SHP77 treated with DMSO at 0.1 percent for 48 hours (cell line): ENCODE measurements around the gene SPTBN1.

Source experiments
- DNase-seq: peaks from one replicate; lab custom pipeline; 2025; lab: John Stamatoyannopoulos, UW

Gene SPTBN1

DNA sequence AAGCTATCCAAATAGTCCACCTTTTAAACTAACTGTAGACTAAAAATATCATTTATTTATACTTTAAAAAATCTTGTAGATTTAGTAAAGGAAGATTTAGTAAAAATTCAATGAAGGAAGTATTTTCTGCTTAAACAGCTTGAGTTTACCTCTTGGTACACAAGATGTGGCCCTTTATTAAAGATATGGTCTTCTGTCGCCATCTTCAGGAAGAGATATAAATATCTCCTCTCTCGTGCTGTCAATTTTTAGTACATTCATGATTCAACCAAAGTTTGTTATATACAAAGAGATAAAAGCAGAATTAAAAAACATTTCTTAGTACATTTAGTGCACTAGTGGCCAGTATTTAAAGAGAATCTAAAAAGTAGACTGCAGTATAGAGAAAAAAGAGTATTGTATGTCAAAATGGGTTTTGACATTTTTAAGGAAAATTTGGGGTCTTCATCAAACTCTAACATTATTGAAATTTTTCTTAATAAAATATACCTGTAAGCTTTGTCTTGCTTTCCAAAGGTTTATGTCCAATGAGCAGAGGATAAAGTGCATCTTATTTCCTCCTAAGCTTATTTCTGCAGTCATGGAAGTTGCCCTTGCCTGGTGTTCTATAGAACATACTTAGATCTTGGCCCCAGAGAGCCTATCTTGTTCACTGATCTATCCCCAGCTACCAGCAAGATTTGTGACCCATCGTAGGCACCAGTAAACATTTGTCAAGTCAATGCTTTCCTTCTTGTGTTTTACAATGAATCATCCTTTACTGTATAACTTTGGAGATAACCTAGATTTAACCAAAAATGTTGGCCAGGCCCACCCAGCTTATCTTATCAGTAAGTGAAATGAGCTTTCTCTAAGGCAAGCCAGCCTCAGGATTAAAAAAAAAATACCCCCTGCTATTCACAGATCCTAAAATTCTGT is 248.8 kb downstream of the SPTBN1 start:
- DNase-seq, result peak; percentile 85

DNA sequence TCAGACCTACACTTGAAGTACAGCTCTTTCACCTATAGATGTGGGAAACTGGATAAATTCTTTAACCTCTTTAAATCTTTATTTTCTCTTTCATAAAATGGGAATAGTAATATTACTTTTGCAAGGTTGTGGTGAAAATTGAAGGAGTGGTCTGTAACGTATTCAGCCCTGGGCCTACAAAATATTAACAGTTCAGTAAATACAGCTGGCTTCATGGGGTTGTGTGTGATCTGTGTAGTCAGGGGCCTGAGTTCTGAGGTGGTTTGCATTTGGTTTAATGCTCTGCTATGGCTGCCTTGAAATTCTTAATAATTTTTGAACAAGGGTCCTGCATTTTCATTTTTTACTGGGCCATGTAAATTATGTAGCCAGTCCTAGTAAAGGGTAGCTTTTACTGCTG is 250.5 kb downstream of the SPTBN1 start:
- no peak for DNase-seq

DNA sequence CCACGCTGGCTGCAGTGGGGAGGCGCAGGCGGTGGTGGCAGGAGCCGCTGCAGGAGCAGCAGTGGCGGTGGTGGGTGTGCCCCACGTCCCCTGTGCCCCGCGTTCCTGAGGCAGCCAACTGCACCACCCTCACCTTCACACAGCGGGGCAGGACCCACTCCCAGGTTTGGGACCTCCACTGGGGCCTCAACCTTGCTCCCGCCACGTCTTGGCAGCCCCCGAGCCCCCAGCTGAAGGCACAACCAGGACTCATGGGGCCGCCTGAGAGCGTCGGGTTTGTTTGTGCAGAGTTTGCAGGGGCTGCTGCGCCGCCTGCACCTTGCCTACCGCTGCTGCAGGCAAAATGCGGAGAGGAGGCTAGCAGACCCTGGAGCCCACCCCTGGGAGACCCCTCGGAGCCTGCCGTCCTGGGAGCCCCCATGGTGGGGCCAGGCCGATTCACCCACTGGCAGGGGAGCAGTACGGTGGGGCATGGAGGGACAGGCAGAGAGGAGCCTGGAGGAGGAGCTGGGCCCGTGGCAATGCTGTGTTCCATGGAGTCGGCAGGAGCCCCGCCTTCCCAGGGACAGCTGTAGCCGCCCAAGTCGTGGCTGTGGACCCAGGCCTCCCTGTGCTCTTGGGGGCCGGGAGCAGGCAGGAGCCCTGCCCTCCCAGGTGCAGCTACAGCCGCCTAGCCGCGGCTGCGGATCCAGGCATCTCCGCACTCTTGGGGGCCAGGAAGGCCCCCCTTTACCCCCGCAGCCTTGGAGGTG is 252.6 kb downstream of the SPTBN1 start:
- no peak for DNase-seq

DNA sequence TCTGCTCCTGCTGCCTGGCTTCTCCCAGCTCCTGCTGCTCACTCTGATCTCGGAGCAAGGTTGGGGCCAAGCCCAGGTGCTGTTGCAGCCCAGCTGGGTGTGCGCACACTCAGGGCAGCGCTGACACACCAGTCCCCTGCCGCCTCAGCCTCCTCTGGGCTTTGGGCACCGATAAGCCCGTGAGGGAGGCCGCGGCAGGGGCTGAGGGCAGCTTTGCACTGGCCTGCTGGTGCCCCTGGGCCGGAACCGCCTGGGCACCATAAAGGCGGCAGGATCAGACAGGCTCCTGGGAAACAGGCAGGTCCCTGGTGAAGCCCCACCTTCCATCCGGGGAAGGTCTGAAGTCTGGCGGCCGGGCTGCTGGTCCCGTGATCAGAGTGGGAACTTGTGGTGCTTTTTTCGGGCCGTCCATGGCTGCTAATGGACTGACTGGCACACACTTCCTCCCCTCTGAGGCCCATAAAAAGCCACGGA is 253.2 kb downstream of the SPTBN1 start:
- DNase-seq, result no peak

DNA sequence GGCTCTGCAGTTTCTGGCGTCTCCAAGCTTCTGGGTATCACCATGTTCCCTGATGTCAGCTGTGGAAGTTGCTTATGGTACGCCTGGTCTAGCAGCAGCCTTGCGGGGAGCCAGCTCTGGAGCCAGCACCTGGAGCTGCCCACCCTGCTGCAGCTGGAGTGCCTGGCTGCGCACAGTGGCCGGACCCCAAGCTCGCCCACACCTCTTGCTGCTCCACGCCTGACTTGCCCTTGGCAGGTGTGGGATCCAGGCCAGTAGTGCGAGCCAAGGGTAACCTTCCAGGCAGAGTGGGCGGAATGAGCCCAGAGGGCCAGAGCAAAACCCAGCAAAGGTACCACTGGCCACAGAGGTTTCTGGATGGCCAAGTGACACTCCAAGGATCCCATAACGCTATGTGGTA is 254.1 kb downstream of the SPTBN1 start:
- no peak for DNase-seq

DNA sequence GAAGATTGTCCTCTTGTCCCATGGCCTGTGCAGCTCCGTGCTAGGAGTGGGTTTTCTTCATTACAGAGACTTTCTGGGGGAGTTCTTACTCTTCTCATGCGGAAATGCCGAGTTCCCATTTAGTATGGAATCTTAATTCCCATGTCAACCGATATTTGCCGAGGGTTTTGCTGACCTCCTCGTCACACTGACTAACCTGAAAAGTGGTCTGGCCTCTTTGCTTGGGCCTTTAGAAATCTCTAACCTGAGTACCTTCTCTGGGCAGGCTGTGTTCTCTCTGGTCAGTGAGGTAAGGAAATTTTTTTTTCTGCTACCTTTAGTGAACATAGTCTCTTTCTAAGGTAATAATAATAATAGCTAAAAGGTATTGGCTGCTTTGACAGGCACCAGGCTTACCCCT is 256.4 kb downstream of the SPTBN1 start:
- no peak for DNase-seq

DNA sequence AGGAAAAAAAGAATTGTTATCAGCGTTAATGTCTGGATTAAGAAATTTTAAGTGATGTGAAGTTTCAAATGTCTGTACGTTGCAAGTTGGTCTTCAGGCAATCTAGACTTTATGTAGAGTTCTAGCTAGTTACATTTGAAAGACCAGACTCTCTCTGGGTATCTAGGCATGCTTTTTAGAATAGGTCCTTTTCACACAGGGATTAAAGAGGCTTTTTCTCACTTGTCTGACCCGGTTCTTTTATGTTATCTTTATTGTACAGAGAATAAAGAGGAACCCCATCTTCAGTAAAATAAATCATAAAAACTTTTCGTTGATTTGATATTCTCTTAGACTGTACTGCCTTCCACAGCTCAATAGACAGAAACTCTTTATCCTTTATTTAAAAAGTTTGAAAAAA is 258.9 kb downstream of the SPTBN1 start:
- no peak for DNase-seq

DNA sequence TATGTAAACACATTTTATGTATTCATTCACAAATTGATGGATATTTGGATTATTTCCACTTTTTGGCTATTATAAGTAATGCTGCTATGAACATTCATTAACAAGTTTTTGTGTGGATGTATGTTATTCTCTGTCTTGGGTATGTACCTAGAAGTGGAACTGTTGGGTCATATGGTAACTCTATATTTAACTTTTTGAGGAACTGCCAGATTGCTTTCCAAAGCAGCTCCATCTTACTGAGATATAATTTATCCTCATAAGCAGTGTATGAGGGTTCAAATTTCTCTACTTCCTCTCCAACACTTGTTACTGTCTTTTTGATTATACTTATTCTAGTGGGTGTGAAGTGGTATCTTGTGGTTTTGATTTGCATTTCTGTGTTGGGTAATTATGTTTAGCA is 260.2 kb downstream of the SPTBN1 start:
- no peak for DNase-seq

DNA sequence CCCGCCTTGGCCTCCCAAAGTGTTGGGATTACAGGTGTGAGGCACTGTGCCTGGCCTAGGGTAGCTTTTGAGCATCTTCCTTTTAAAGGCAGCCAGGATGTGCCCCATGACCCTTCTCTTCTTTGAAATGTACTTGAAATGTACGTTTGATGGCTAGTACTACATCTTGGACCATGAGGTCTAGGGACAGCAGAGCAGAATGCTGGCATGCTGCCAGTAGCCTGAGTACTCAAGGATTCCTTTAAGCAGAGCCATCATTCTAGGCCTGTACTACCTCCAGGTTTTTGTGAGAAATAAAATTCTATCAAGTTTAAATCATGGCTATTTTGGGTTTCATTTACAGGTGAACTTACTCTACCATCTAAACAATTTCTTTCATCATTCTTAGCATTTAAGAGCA is 264.4 kb downstream of the SPTBN1 start:
- no peak for DNase-seq
